Panc1 (cell line): Measurements from ENCODE around the gene BRINP3. TPM values are rescaled to one million over a fixed set of nuclear protein-coding genes. Genes with fewer than 3 reads are reported as not detected.

Experiments used
- ATAC-seq: fragments of 200-7000 bp; cut with Tn5 transposase; 2 replicates; pipeline ENCODE4 v1.9.1; 2020; ENCODE audit warnings: mild to moderate bottlenecking, moderate library complexity
- BruUV-seq: library from RNA; stranded (reverse); fragments of 400-500 nt; replicated peaks from 2 replicates; lab custom pipeline; 2021; lab: Mats Ljungman, UMichigan
- CTCF ChIA-PET: fragments of 300-600 bp; sonication (Branson Sonifier 250); formaldehyde crosslinking; loops from one replicate; lab custom pipeline; 2022; ENCODE audit warnings: antibody characterized with exemption; lab: Charles Lee
- POLR2A ChIA-PET: fragments of 300-600 bp; sonication (Branson Sonifier 250); formaldehyde crosslinking; loops from one replicate; lab custom pipeline; 2022; ENCODE audit warnings: antibody characterized with exemption; lab: Charles Lee
- DNase-seq: peaks from one replicate; pipeline ENCODE4 v3.0.0-alpha.2; 2010; ENCODE audit warnings: low read depth, low spot score
- H3K27ac ChIP-seq: 2 replicates; pipeline ENCODE4 v1.5.1; 2011; ENCODE audit warnings: mild to moderate bottlenecking, low read length, inconsistent platforms
- H3K27me3 ChIP-seq: fragments of 200-500 bp; sonication (Bioruptor generic); 2 replicates; pipeline ENCODE4 v1.6.0; 2014; ENCODE audit warnings: low read length, inconsistent platforms; ENCODE audit not compliant: control insufficient read depth, insufficient read depth
- H3K36me3 ChIP-seq: fragments of 200-500 bp; sonication (Bioruptor generic); 2 replicates; pipeline ENCODE4 v1.5.1; 2014; ENCODE audit warnings: inconsistent platforms, mild to moderate bottlenecking, low read length, moderate library complexity; ENCODE audit not compliant: control insufficient read depth, insufficient read depth
- H3K4me1 ChIP-seq: 2 replicates; pipeline ENCODE4 v1.5.1; 2011; ENCODE audit warnings: inconsistent platforms, mild to moderate bottlenecking, low read length, moderate library complexity; ENCODE audit not compliant: control insufficient read depth, insufficient read depth
- H3K4me3 ChIP-seq, 2 experiments: 2 replicates each; pipeline ENCODE4 v1.5.1; 2011 to 2012; ENCODE audit warnings: low read depth in 2 of 2, low read length in 2 of 2, mild to moderate bottlenecking in 2 of 2, inconsistent platforms in 1 of 2, moderate library complexity in 1 of 2
- H3K9me3 ChIP-seq: fragments of 200-500 bp; sonication (Bioruptor generic); 2 replicates; pipeline ENCODE4 v1.5.1; 2014; ENCODE audit warnings: low read depth, mild to moderate bottlenecking, inconsistent platforms, low read length, moderate library complexity; ENCODE audit not compliant: control insufficient read depth, insufficient read depth
- CTCF ChIP-seq: fragments of 450-650 bp; IDR thresholded peaks from 2 replicates; pipeline ENCODE4 v1.5.1; 2017; ENCODE audit warnings: mild to moderate bottlenecking
- POLR2AphosphoS5 ChIP-seq: IDR thresholded peaks from 2 replicates; pipeline ENCODE4 v1.6.1; 2012; ENCODE audit warnings: mild to moderate bottlenecking, low read depth, low read length, moderate library complexity
- REST ChIP-seq, 2 experiments: IDR thresholded peaks; 2 replicates each; pipeline ENCODE4 v1.6.1; 2011 to 2012; ENCODE audit warnings: low read depth in 2 of 2, control low read depth in 1 of 2, low read length in 1 of 2, mild to moderate bottlenecking in 1 of 2, moderate library complexity in 1 of 2; ENCODE audit not compliant: insufficient read depth in 1 of 2
- SIN3A ChIP-seq: IDR thresholded peaks from 2 replicates; pipeline ENCODE4 v1.6.1; 2012; ENCODE audit warnings: low read depth, mild to moderate bottlenecking, low read length, moderate library complexity, borderline replicate concordance; ENCODE audit not compliant: insufficient read depth
- TCF7L2 ChIP-seq: IDR thresholded peaks from 2 replicates; pipeline ENCODE4 v1.6.1; 2011; ENCODE audit warnings: mild to moderate bottlenecking, low read depth, low read length, inconsistent platforms
- in situ Hi-C: cut with HindIII; loops from 2 replicates; pipeline ENCODE4 v1.10.0; 2016; ENCODE audit warnings: low sequenced_read_pairs, low pct_unique_long_range_greater_than_20kb
- intact Hi-C: fragments of 100-400 bp; cut with micrococcal nuclease; formaldehyde crosslinking; loops from one replicate; pipeline ENCODE4 v1.10.0; 2022; ENCODE audit not compliant: unreplicated experiment
- total RNA-seq: library from RNA; stranded (reverse); gene quantifications from one replicate; pipeline ENCODE4 v1.2.1, GENCODE V29; 2021; ENCODE audit not compliant: unreplicated experiment

BRINP3 gene
- total RNA-seq, 1 experiment from 2014 or later, result 1.0 TPM

DNA sequence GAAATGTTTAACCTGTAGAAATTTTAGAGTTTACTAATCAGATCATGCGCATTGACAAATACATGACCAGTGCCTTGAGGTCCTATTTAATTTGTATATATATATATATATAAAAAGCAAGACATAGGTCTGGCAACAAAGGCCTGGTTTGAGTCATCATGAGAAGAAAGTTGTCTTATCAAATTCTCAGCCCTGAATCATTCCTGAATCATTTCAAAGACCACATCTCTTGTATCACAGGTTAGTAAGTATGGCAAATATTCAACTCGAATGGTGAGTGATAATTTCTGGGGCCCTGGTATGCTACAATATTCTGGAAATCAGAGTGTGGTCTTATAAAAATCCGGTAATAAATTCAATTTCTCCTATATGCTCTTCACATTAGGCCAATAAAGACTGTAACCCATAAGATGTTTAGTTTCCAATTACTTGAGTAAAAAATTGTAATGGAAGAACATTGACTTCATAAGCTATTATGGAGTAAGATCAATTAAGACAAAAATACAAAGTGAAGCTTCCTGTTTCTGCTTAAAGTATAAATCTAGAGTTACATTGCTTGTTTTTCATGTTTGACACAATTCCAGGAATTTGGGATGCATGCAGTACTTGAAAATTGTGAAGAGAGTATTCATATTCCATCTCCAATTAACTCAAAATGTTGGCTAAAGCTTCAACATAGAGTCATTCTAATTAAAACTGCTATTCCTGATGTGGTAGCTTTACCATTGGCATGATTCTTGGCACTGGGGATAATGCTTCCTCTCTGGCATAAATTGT, 309.4 kb downstream of the BRINP3 start:
- ChIA-PET CTCF (no interaction called here), POLR2A (no interaction called here)
- ATAC-seq, result no peak
- no TSS peak for BruUV-seq
- intact Hi-C loops (no loop called here), in situ Hi-C loops (no loop called here)
- no peaks in the 10 kb centered on the region for H3K9me3 ChIP-seq
- H3K27me3 ChIP-seq, result no peaks in the 10 kb centered on the region
- no peaks in the 10 kb centered on the region for H3K4me1 ChIP-seq
- no peak for DNase-seq
- TF ChIP-seq TCF7L2 (no peak), POLR2AphosphoS5 (no peak), SIN3A (no peak), REST (IDR thresholded peaks at IDR 0.05; ENCODE audit: insufficient read depth in 1 of 2, low read depth in 2 of 2, low read length in 1 of 2) (no peak), CTCF (no peak)
- no peaks in the 10 kb centered on the region for H3K36me3 ChIP-seq
- H3K4me3 ChIP-seq, result no peak overlapping the region
- no peak overlapping the region for H3K27ac ChIP-seq

DNA sequence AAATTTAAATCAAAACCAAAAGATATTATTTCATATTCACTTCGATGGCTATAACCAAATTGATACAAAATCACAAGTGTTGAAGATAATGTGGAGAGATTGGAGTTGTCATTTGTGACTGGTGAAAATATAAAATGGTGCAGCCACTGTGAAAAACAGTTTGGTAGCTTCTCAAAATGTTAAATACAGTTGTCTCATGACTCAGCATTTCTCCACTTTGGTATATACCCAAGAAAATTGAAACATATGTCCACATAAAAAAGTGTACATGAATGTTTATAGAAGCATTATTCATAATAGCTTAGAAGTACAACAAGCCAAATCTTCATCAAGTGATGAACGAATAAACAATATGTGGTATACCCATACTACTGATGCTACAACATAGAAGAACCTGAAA, 318.5 kb downstream of the BRINP3 start:
- in situ Hi-C loops (no loop called here), intact Hi-C loops (no loop called here)
- no TSS peak for BruUV-seq
- TF ChIP-seq POLR2AphosphoS5, result no peak
- TF ChIP-seq TCF7L2, result no peak
- no peak for TF ChIP-seq SIN3A
- TF ChIP-seq REST (IDR thresholded peaks at IDR 0.05; ENCODE audit: insufficient read depth in 1 of 2, low read depth in 2 of 2, low read length in 1 of 2), result no peak
- TF ChIP-seq CTCF, result no peak
- ChIA-PET POLR2A (no interaction called here), CTCF (no interaction called here)
- no peak overlapping the region for H3K27ac ChIP-seq
- no peaks in the 10 kb centered on the region; the same call in 1 of the 2 replicates for H3K9me3 ChIP-seq
- no peaks in the 10 kb centered on the region for H3K27me3 ChIP-seq
- DNase-seq (no peak), ATAC-seq (no peak)
- no peak overlapping the region for H3K4me3 ChIP-seq
- no peaks in the 10 kb centered on the region for H3K36me3 ChIP-seq
- no peaks in the 10 kb centered on the region for H3K4me1 ChIP-seq
